Jurkat, Clone E6-1 (cell line): ENCODE data around the gene TAF11L2. TPM values are rescaled to one million over a fixed set of nuclear protein-coding genes. Genes with fewer than 3 reads are reported as not detected.
"Not testable (repeated sequence)": the region's sequence is repeated elsewhere in the genome, so short reads cannot be mapped to it uniquely, and the experiment has no call there.

Source experiments
- DNase-seq: peaks from one replicate; pipeline ENCODE4 v3.0.0-alpha.2; 2011; ENCODE audit warnings: low read depth, low spot score
- H3K4me3 ChIP-seq: 2 replicates; pipeline ENCODE4 v1.5.1; 2011; ENCODE audit warnings: mild to moderate bottlenecking, low read length, control low read depth, moderate library complexity
- polyA plus RNA-seq: library from polyadenylated mRNA; unstranded; fragments of >200 nt; gene quantifications from one replicate; pipeline ENCODE4 v1.2.1, GENCODE V29; 2012; ENCODE audit warnings: missing spikeins; ENCODE audit not compliant: insufficient read length, insufficient read depth

Gene TAF11L2
- not detected for polyA plus RNA-seq

DNA sequence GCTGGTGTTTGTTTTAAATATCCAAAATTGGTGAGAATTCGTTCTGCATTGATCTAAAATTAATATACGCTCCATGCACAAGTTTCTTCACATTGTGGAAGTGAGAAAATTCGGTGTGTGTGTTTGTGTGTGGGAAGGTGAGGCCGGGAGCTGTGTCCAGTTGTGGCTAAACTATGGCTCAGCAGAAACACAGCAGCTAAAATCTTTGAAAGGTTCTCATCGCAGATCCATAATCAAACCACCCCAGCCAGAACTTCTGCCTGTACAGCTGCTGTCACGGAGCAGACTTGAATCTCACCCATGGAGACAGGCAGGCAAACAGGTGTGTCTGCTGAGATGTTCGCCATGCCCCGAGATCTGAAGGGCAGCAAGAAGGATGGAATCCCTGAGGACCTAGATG lies at the start of gene TAF11L2:
Gene TAF11L2, plus strand, starts transcription at position 301 of the 400 bp plus-strand sequence.
- DNase-seq, H3K4me3 ChIP-seq: not testable (repeated sequence)

DNA sequence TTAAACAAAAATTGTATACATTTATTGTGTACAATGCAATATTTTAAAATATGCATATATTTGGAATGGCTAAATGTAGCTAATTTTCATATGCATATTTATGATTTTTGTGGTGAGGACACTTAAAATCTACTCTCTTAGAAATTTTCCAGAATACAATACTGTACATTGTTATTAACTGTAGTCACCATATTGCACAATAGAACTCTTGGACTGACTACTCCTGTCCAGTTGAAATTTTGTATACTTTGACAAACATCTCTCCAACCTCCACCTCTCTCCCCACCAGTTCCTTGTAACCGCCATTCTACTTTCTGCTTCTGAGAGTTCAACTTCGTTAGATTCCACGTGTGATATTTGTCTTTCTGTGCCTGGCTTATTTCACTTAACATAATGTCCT lies 49.2 kb upstream of the TAF11L2 start:
- H3K4me3 ChIP-seq, result no peak overlapping the region
- no peak for DNase-seq

DNA sequence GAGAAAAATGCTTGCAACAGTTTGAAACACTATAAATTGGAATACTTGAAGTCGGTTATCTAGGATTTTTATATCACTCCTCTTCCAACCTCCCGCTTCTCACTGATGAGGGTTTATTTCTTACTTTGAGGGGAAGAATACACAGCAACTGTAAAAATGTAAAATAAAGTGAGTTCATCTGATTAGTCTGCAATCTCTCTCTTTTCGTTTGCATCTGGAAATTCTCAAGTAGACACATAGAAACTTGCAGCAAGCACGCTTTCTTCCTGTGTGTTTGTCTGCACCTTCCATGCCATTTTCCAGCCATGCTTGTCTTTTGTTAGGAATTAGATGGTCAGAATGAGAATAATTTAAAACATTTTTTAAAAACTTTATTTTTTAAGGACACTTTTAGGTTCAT lies 45.1 kb upstream of the TAF11L2 start:
- no peak overlapping the region for H3K4me3 ChIP-seq
- no peak for DNase-seq

DNA sequence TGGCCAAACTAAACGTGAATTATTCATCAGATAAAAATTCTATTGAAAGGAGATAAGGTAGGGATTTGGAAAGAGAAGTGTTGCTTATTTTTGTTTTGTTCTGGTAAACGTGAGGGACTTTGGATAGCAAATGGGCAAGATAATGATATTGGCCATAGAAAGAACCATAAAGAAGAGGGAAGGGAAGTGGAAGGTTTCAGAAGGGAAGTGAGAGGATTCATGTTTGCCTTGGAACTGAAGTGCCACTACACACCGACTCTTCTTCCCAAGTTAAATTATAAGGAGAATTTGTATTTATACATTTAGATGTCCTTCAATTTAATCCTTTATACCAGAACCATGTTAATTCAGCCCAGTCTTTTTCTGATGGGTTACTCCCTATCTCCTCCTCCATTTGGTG lies 42.1 kb upstream of the TAF11L2 start:
- H3K4me3 ChIP-seq, result no peak overlapping the region
- no peak for DNase-seq

DNA sequence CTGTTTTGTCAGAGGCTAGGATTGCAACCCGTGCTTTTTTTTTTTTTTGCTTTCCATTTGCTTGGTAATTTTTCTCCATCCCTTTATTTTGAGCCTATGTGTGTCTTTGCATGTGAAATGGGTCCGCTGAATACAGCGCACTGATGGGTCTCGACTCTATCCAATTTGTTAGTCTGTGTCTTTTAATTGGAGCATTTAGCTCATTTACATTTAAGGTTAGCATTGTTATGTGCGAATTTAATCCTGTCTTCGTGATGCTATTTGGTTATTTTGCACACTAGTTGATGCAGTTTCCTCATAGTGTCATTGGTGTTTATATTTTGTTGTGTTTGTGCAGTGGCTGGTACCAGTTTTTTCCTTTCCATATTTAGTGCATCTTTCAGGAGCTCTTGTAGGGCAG lies 36.2 kb upstream of the TAF11L2 start:
- no peak for DNase-seq
- no peak overlapping the region for H3K4me3 ChIP-seq

DNA sequence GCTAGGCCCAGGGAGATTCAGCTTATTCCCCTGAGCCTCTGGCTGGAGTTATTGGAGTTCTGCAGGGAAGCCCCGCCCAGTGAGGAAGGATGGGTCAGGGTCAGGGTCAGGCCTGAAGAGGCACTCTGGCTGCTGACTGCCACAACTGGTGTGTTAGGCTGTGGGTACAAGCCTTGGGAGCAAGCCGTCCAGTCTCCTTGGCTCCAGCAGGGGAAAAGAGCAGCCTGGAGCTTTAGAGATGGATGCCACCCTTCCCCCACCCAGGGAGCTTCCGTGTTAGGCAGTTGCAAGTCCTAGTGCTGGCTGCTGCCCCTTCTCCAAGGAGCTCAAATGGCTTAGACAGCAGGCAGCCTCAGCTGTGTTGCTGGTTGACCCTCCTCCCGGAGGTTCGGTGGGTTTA lies 34.4 kb upstream of the TAF11L2 start:
- no peak overlapping the region for H3K4me3 ChIP-seq
- no peak for DNase-seq

DNA sequence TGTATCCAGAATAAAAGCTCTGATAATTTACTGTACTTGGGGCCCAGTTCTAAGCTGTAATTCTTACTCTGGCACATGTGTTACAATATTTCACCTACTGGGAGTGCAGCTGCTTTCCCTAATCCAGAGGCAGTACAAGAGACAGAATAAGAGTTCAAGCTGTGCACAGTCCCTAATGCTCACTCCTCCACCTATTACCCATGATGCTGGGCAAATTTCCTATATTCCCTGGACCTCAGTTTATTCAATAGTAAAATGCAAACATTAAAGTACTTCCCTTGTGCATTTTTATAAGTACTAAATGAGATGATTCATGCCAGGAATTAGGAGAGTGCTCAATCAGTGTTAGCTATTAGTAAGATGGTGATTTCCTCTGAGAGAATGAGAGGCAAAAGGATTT lies 28.0 kb upstream of the TAF11L2 start:
- H3K4me3 ChIP-seq, result no peak overlapping the region
- no peak for DNase-seq

DNA sequence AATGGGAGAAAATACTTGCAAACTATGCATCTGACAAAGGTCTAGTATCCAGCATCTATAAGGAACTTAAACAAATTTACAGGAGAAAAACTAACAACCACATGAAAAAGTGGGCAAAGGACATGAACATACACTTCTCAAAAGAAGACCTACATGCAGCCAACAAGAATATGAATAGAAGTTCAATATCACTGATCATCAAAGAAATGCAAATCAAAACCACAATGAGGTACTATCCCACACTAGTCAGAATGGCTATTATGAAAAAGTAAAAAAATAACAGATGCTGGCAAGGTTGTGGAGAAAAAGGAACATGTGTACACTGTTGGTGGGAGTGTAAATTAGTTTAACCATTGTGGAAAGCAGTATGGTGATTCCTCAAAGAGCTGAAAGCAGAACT lies 23.0 kb upstream of the TAF11L2 start:
- not testable (repeated sequence) for H3K4me3 ChIP-seq, DNase-seq

- DNase-seq, result no peak
- no peak overlapping the region for H3K4me3 ChIP-seq
Measured at GRCh38 chr5:17477043-17477442, 21.0 kb upstream of the TAF11L2 start.

- DNase-seq, result no peak
- H3K4me3 ChIP-seq, result no peak overlapping the region
Measured at GRCh38 chr5:17477573-17478265, 20.3 kb upstream of the TAF11L2 start.

- H3K4me3 ChIP-seq, result no peak overlapping the region
- DNase-seq, result no peak
Measured at GRCh38 chr5:17481378-17481777, 16.7 kb upstream of the TAF11L2 start.

DNA sequence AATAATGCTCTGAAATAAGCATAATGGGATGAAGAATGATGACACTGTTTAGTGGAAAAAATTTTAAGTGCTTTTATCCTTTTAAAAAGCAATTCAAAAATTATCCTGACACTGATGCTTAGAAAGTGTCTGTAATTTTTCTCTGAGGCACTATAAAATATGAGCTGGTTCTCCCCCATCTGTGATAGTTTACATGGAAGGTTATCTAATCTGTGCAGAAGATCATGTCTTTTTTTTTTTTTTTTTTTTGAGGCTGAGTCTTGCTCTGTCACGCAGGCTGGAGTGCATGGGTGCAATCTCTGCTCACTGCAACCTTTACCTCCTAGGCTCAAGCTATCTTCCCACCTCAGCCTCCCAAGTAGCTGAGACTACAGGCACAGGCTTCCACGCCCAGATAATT lies 15.2 kb upstream of the TAF11L2 start:
- no peak for DNase-seq
- no peak overlapping the region for H3K4me3 ChIP-seq

GRCh38 chr5:17486464-17487173 lies 11.4 kb upstream of the TAF11L2 start:
- H3K4me3 ChIP-seq, DNase-seq: not testable (repeated sequence)

DNA sequence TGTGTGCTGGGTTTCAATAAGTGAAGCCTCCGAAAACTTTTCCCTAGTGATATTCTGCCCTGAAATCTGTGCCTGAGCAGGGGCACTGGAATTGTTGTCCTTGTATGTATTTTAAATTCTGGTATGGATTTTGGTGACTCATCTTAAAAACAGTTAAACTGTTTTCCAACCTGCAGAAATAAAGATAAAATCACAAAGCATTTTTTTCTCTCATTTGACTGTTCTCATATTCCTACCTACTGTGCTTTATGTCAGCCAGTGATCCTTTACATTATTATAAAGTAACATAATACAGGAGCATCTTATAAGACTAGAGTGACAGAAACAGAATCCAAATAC lies 10.9 kb upstream of the TAF11L2 start:
- no peak for DNase-seq
- H3K4me3 ChIP-seq, result no peak overlapping the region

GRCh38 chr5:17491257-17491656 lies 6.8 kb upstream of the TAF11L2 start:
- not testable (repeated sequence) for H3K4me3 ChIP-seq, DNase-seq

- no peak for DNase-seq
- H3K4me3 ChIP-seq, result no peak overlapping the region
Measured at GRCh38 chr5:17492770-17493169, 5.3 kb upstream of the TAF11L2 start.

DNA sequence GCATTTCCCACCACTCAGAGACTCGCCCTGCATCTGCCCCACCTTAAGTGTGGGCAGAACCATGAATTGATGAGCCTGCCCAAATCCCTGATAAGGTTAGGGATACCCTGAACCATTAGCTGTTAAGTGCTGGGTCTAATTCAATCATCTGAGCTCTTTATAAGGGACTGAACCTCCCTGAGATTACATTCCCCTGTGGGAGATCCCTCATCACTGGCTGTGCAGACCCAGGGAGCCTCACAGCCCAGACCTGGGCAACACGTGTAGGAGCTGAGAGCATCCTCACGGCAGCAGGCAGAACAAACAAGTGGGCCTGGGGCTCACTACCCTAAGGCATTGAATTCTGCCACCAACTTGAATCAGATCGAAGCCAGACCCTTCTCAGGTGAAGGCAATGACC lies 585 bp upstream of the TAF11L2 start:
- no peak overlapping the region for H3K4me3 ChIP-seq
- no peak for DNase-seq

DNA sequence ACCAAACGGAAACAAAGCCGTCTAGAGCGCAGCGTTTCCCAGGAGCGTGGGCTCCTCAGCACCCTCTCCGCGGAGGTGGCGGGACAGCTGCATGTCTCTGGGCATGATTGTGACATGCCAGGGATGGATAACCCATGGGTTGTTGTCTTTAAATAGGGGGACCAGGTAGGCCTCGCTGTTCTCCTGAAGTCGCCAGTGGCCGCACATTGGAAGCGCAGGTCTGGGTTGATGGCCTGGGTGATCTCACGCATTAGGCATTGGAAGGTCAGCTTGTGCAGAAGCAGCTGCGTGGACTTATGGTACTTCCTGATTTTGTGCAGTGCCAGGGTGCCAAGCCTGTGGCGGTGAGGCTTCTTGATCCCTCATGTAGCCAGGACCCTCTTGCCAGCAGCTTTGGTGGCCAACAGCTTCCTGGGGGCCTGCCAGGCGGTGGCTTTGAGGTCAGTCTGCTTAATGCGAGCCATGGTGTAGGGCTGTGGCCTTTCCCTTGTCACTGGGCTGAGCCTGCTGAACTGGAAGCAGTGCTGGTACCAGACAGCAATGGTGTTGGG lies 13.8 kb downstream of the TAF11L2 start:
- no peak for DNase-seq
- no peak overlapping the region for H3K4me3 ChIP-seq

GRCh38 chr5:17517526-17517925 lies 19.5 kb downstream of the TAF11L2 start:
- not testable (repeated sequence) for DNase-seq, H3K4me3 ChIP-seq

DNA sequence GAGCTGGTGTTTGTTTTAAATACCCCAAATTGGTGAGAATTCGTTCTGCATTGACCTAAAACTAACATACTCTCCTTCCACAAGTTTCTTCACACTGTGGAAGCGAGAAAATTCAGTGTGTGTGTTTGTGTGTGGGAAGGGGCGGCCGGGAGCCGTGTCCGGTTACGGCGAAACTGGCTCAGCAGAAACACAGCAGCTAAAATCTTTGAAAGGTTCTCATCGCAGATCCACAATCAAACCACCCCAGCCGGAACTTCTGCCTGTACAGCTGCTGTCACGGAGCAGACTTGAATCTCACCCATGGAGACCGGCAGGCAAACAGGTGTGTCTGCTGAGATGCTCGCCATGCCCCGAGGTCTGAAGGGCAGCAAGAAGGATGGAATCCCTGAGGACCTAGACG lies 20.0 kb downstream of the TAF11L2 start, which contains the start of gene TAF11L3:
Gene TAF11L3, plus strand, starts transcription at position 301 of the 400 bp plus-strand sequence.
- not testable (repeated sequence) for H3K4me3 ChIP-seq, DNase-seq
